OCI-LY7 (cell line): ENCODE measurements around the gene GAGE12C. TPM values are rescaled to one million over a fixed set of nuclear protein-coding genes. Genes with fewer than 3 reads are reported as not detected.
"Not testable (repeated sequence)": the region's sequence is repeated elsewhere in the genome, so short reads cannot be mapped to it uniquely, and the experiment has no call there.

Source experiments
- BruUV-seq: library from RNA; stranded (reverse); fragments of 400-500 nt; replicated peaks from 2 replicates; lab custom pipeline; 2021; lab: Mats Ljungman, UMichigan
- CTCF ChIA-PET: fragments of 300-600 bp; sonication (Branson Sonifier 250); formaldehyde crosslinking; loops from one replicate; lab custom pipeline; 2022; ENCODE audit warnings: antibody characterized with exemption; ENCODE audit not compliant: unreplicated experiment; lab: Charles Lee
- POLR2A ChIA-PET: fragments of 300-600 bp; sonication (Branson Sonifier 250); formaldehyde crosslinking; loops from one replicate; lab custom pipeline; 2022; ENCODE audit warnings: antibody characterized with exemption; lab: Charles Lee
- DNase-seq: peaks from one replicate; pipeline ENCODE4 v3.0.0-alpha.2; 2015; ENCODE audit warnings: low spot score
- H2AFZ ChIP-seq: fragments of 200-600 bp; sonication (generic), shearing (Covaris generic); 2 replicates; pipeline ENCODE4 v1.6.1; 2014; ENCODE audit warnings: mild to moderate bottlenecking, antibody characterized with exemption, low read length, moderate library complexity
- H3K27ac ChIP-seq: fragments of 200-600 bp; sonication (generic); 2 replicates; pipeline ENCODE4 v1.5.1; 2014; ENCODE audit warnings: mixed run types, low read depth, mild to moderate bottlenecking, moderate library complexity, low read length, inconsistent platforms; ENCODE audit not compliant: poor library complexity, severe bottlenecking
- H3K36me3 ChIP-seq: fragments of 200-600 bp; sonication (generic); 2 replicates; pipeline ENCODE4 v1.6.1; 2014; ENCODE audit warnings: mild to moderate bottlenecking, antibody characterized with exemption, low read length, moderate library complexity, mixed read lengths; ENCODE audit not compliant: insufficient read depth
- H3K4me1 ChIP-seq: fragments of 200-600 bp; sonication (generic); 2 replicates; pipeline ENCODE4 v1.5.1; 2014; ENCODE audit warnings: mild to moderate bottlenecking, low read length; ENCODE audit not compliant: insufficient read depth, poor library complexity, severe bottlenecking
- H3K4me2 ChIP-seq: fragments of 200-600 bp; sonication (generic); 2 replicates; pipeline ENCODE4 v1.6.1; 2014; ENCODE audit warnings: mild to moderate bottlenecking, low read length
- H3K4me3 ChIP-seq: fragments of 200-600 bp; sonication (generic); 2 replicates; pipeline ENCODE4 v1.5.1; 2014; ENCODE audit warnings: mild to moderate bottlenecking, low read depth, low read length; ENCODE audit not compliant: poor library complexity, severe bottlenecking
- H3K79me2 ChIP-seq: fragments of 200-600 bp; sonication (generic); 2 replicates; pipeline ENCODE4 v1.6.1; 2016; ENCODE audit warnings: low read depth, mild to moderate bottlenecking, low read length, moderate library complexity, mixed read lengths; ENCODE audit not compliant: insufficient read depth
- H3K9me2 ChIP-seq: fragments of 200-600 bp; sonication (generic); 2 replicates; pipeline ENCODE4 v1.6.1; 2016; ENCODE audit warnings: mild to moderate bottlenecking, low read length, mixed read lengths; ENCODE audit not compliant: insufficient read depth
- H3K9me3 ChIP-seq: fragments of 200-600 bp; sonication (generic); 2 replicates; pipeline ENCODE4 v1.6.1; 2014; ENCODE audit warnings: mild to moderate bottlenecking, mixed run types, low read length, mixed read lengths
- H4K20me1 ChIP-seq: fragments of 200-600 bp; sonication (generic); 2 replicates; pipeline ENCODE4 v1.6.1; 2014; ENCODE audit warnings: mild to moderate bottlenecking, antibody characterized with exemption, low read length, moderate library complexity, mixed read lengths; ENCODE audit not compliant: insufficient read depth
- intact Hi-C: fragments of 100-400 bp; cut with micrococcal nuclease; formaldehyde crosslinking; loops from one replicate; pipeline ENCODE4 v1.10.0; 2022; ENCODE audit not compliant: unreplicated experiment
- small RNA-seq: library from RNA; depleted of rRNA; stranded (forward); fragments of <200 nt; gene quantifications from one replicate; pipeline ENCODE3, GENCODE V24; 2014
- total RNA-seq, 2 experiments: library from RNA; depleted of rRNA in 1 of 2; stranded (reverse); fragments of >200 nt in 1 of 2; shearing (Covaris generic) in 1 of 2; gene quantifications; 2 replicates each; pipeline ENCODE4 v1.2.3, GENCODE V29; 2014 to 2022

The GAGE12C gene
- total RNA-seq, 2 experiments from 2014 or later = not detected

- H3K9me3 ChIP-seq, H3K4me1 ChIP-seq, POLR2A ChIA-PET, H3K9me2 ChIP-seq, H3K4me3 ChIP-seq, H3K79me2 ChIP-seq, H3K4me2 ChIP-seq, BruUV-seq, H3K27ac ChIP-seq, H4K20me1 ChIP-seq, H2AFZ ChIP-seq, CTCF ChIA-PET, intact Hi-C loops, DNase-seq, H3K36me3 ChIP-seq: not testable (repeated sequence)
Observed at GRCh38 chrX:49570100-49570499, 38.1 kb downstream of the GAGE12C start, which contains the start of gene GAGE12G. GAGE12G (plus strand) TSS chrX:49570400; CDS start chrX:49571555, 1,155 bp downstream.

DNA sequence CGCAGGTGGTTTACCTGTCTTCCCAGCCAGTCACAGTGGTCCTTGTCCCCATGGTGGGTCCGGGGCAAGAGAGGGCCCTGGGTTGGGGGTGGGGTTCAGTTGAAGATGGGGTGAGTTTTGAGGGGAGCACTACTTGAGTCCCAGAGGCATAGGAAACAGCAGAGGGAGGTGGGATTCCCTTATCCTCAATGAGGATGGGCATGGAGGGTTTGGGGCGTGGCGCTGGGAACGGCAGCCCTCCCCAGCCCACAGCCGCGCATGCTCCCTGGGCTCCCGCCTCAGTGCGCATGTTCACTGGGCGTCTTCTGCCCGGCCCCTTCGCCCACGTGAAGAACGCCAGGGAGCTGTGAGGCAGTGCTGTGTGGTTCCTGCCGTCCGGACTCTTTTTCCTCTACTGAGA is 47.7 kb downstream of the GAGE12C start, which contains the start of gene GAGE12H:
Gene GAGE12H, plus strand, starts transcription at position 301 of the 400 bp plus-strand sequence. CDS start 1,155 bp downstream, outside the sequence.
- H4K20me1 ChIP-seq, H2AFZ ChIP-seq, H3K36me3 ChIP-seq, POLR2A ChIA-PET, H3K4me3 ChIP-seq, intact Hi-C loops, H3K79me2 ChIP-seq, H3K4me2 ChIP-seq, DNase-seq, CTCF ChIA-PET, H3K9me3 ChIP-seq, H3K4me1 ChIP-seq, H3K27ac ChIP-seq, H3K9me2 ChIP-seq, BruUV-seq: not testable (repeated sequence)

Small RNAs within 50 kb of the gene (small RNA-seq; reads per million reads assigned to genes)
- not detected for gene GAGE12B

Other genes starting within 250 kb of the GAGE12C start
- gene GAGE10, start 228.5 kb upstream of the GAGE12C start, total RNA-seq (2014; rRNA removed; shearing (Covaris generic)) = not detected in 2 replicates
- not detected in 2 replicates for gene GAGE10, start 228.5 kb upstream of the GAGE12C start, total RNA-seq (2022)
- not detected in 2 replicates for gene GAGE12J, start 210.1 kb upstream of the GAGE12C start, total RNA-seq (2014; rRNA removed; shearing (Covaris generic))
- not detected in 2 replicates for gene GAGE12J, start 210.1 kb upstream of the GAGE12C start, total RNA-seq (2022)
- not detected in 2 replicates for gene GAGE13, start 200.6 kb upstream of the GAGE12C start, total RNA-seq (2014; rRNA removed; shearing (Covaris generic))
- gene GAGE13, start 200.6 kb upstream of the GAGE12C start, total RNA-seq (2022) = not detected in 2 replicates
- gene GAGE12D, start 9.6 kb downstream of the GAGE12C start, total RNA-seq (2014; rRNA removed; shearing (Covaris generic)) = not detected in 2 replicates
- gene GAGE12D, start 9.6 kb downstream of the GAGE12C start, total RNA-seq (2022) = not detected in 2 replicates
- gene GAGE12E, start 19.1 kb downstream of the GAGE12C start, total RNA-seq (2014; rRNA removed; shearing (Covaris generic)) = not detected in 2 replicates
- gene GAGE12E, start 19.1 kb downstream of the GAGE12C start, total RNA-seq (2022) = not detected in 2 replicates
- not detected in 2 replicates for gene GAGE12F, start 28.7 kb downstream of the GAGE12C start, total RNA-seq (2014; rRNA removed; shearing (Covaris generic))
- not detected in 2 replicates for gene GAGE12F, start 28.7 kb downstream of the GAGE12C start, total RNA-seq (2022)
- not detected in 2 replicates for gene GAGE12G, start 38.2 kb downstream of the GAGE12C start, total RNA-seq (2014; rRNA removed; shearing (Covaris generic))
- not detected in 2 replicates for gene GAGE12G, start 38.2 kb downstream of the GAGE12C start, total RNA-seq (2022)
- not detected in 2 replicates for gene GAGE12H, start 47.8 kb downstream of the GAGE12C start, total RNA-seq (2014; rRNA removed; shearing (Covaris generic))
- not detected in 2 replicates for gene GAGE12H, start 47.8 kb downstream of the GAGE12C start, total RNA-seq (2022)
- gene GAGE2A, start 57.3 kb downstream of the GAGE12C start, total RNA-seq (2014; rRNA removed; shearing (Covaris generic)) = not detected in 2 replicates
- not detected in 2 replicates for gene GAGE2A, start 57.3 kb downstream of the GAGE12C start, total RNA-seq (2022)
- gene GAGE1, start 66.8 kb downstream of the GAGE12C start, total RNA-seq (2014; rRNA removed; shearing (Covaris generic)) = not detected in 2 replicates
- not detected in 2 replicates for gene GAGE1, start 66.8 kb downstream of the GAGE12C start, total RNA-seq (2022)
- gene PAGE1, start 163.8 kb downstream of the GAGE12C start, total RNA-seq (2014; rRNA removed; shearing (Covaris generic)) = not detected in 2 replicates
- gene PAGE1, start 163.8 kb downstream of the GAGE12C start, total RNA-seq (2022) = not detected in 2 replicates